Measurements from ENCODE around the gene NTHL1. TPM values are rescaled to one million over a fixed set of nuclear protein-coding genes. Genes with fewer than 3 reads are reported as not detected.

Gene NTHL1
- total RNA-seq, 1 donor from 2014 or later = 12.6 TPM

DNA sequence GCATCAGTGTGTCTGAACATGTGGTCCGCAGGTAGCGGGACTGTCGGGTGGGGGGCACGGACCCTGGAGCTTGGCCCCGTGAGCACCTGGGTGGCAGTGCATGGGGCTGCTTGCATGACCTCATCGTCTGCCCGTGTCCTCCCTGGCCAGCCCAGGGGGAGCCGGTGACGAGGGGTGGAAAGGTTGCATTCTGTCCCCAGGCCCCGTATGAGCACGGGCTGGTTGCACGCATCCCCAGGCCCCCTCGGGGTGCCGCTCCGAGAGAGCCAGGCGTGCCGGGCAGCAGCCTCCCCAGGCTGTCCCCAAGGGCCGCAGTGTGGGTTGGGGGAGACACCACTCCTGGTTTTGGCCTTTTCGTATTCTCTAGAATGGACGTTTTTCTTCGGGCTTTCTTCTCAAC, 30.1 kb upstream of the NTHL1 start:
- no peak overlapping the region for H3K27ac Mint-ChIP-seq (ENCODE audit: unreplicated experiment)
- no peak for DNase-seq (ENCODE audit: low spot score)
- TF ChIP-seq, protein P1, sequence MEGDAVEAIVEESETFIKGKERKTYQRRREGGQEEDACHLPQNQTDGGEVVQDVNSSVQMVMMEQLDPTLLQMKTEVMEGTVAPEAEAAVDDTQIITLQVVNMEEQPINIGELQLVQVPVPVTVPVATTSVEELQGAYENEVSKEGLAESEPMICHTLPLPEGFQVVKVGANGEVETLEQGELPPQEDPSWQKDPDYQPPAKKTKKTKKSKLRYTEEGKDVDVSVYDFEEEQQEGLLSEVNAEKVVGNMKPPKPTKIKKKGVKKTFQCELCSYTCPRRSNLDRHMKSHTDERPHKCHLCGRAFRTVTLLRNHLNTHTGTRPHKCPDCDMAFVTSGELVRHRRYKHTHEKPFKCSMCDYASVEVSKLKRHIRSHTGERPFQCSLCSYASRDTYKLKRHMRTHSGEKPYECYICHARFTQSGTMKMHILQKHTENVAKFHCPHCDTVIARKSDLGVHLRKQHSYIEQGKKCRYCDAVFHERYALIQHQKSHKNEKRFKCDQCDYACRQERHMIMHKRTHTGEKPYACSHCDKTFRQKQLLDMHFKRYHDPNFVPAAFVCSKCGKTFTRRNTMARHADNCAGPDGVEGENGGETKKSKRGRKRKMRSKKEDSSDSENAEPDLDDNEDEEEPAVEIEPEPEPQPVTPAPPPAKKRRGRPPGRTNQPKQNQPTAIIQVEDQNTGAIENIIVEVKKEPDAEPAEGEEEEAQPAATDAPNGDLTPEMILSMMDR (IDR thresholded peaks at IDR 0.05) = no peak

DNA sequence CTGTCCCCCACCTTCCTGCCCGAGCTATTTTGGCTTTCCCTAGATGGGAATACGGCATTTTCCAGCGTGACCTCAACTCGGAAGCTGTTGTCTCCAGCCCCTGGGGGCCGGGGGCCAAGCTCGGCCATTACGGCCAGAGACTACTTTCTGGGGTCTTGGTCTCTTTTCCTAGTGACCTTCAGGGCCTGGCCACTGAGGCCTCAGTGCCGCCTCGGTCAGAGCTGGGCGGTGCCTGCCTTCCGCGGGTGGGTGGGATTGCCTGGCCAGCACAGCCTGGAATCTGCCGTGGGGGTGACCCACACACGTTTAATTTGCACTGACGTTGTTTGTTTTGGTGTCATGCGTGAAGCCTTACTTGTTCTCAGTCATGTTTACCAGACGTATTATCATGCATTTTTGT, 29.4 kb upstream of the NTHL1 start:
- Mint-ChIP-seq H3K9me3 (ENCODE audit: low read depth) (no peaks in the 10 kb centered on the region), H3K27ac (ENCODE audit: unreplicated experiment) (no peak overlapping the region), H3K27me3 (ENCODE audit: low read depth) (no peaks in the 10 kb centered on the region), H3K36me3 (ENCODE audit: low read depth) (peaks cover 12% of the 10 kb centered on the region), H3K4me1 (ENCODE audit: low read depth) (no peaks in the 10 kb centered on the region), H3K4me3 (ENCODE audit: unreplicated experiment) (no peak overlapping the region)
- no peak for DNase-seq (ENCODE audit: low spot score)
- TF ChIP-seq, protein P1 (IDR thresholded peaks at IDR 0.05) = no peak

More for the DNA sequence above, 30.1 kb upstream of the NTHL1 start:
- Mint-ChIP-seq H3K27me3 (ENCODE audit: low read depth) (no peaks in the 10 kb centered on the region), H3K4me1 (ENCODE audit: low read depth) (no peaks in the 10 kb centered on the region), H3K9me3 (ENCODE audit: low read depth) (no peaks in the 10 kb centered on the region), H3K36me3 (ENCODE audit: low read depth) (peaks cover 12% of the 10 kb centered on the region), H3K4me3 (ENCODE audit: unreplicated experiment) (no peak overlapping the region)

DNA sequence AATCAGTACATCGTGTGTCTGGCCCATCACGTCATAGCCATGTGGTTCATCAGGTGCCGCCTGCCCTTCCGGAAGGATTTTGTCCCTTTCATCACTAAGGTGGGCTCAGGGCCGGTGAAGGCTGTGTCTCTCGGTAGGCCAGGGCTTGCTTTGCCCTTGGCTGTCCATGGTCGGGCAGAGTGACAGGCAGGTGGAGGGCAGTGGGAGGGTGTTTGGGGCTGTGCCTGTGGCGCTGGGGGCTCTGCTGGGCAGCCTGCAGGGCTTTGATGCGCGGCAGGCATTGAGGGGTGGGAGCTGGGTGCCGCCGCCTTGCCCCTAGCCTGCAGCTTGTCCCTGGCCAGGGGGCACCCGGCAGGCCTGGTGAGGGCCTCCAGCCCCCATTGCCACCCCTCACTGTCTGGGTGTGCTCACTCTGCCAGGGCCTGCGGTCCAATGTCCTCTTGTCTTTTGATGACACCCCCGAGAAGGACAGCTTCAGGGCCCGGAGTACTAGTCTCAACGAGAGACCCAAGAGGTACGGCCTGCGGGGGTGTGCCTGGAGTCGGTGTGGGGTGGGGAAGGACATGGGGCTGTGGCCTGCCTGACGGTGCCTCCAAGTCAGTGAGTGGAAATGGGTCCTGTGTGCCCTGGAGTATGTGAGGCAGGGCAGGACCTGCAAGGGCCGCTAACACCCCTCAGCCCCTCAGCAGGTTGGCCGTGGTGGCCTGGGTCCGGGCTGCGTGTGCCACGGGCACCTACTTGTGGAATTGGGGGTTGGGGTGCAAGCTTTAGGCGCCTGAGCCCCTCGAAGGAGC, 28.6 kb upstream of the NTHL1 start:
- Mint-ChIP-seq H3K27me3 (ENCODE audit: low read depth) (no peaks in the 10 kb centered on the region), H3K9me3 (ENCODE audit: low read depth) (no peaks in the 10 kb centered on the region), H3K27ac (ENCODE audit: unreplicated experiment) (no peak overlapping the region), H3K36me3 (ENCODE audit: low read depth) (peaks cover 14% of the 10 kb centered on the region), H3K4me3 (ENCODE audit: unreplicated experiment) (no peak overlapping the region), H3K4me1 (ENCODE audit: low read depth) (no peaks in the 10 kb centered on the region)
- DNase-seq (ENCODE audit: low spot score) = no peak
- TF ChIP-seq, protein P1 (IDR thresholded peaks at IDR 0.05) = no peak

DNA sequence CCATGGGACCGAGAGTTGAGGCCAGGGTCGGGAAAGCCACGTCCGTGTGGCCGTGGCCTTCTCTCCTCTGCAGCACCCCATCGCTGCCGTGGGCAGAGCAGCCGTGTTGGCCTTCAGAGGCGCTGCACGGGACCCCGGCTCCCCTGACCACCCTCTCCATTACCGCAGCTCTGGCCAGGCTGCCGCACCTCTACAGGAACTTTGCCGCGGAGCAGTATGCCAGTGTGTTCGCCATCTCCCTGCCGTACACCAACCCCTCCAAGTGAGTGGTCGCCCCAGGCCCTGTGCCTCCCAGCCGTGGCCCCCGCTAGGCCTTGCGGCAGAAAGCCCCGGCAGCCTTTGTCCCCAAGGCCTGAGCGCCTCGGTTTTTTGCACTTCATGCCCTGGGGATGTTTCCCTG, 28.0 kb upstream of the NTHL1 start:
- DNase-seq (ENCODE audit: low spot score) = no peak
- H3K36me3 Mint-ChIP-seq (ENCODE audit: low read depth) = peaks cover 14% of the 10 kb centered on the region
- TF ChIP-seq, protein P1 (IDR thresholded peaks at IDR 0.05) = no peak
- no peaks in the 10 kb centered on the region for H3K27me3 Mint-ChIP-seq (ENCODE audit: low read depth)
- no peak overlapping the region for H3K27ac Mint-ChIP-seq (ENCODE audit: unreplicated experiment)
- H3K4me3 Mint-ChIP-seq (ENCODE audit: unreplicated experiment) = no peak overlapping the region
- no peaks in the 10 kb centered on the region for H3K9me3 Mint-ChIP-seq (ENCODE audit: low read depth)
- H3K4me1 Mint-ChIP-seq (ENCODE audit: low read depth) = no peaks in the 10 kb centered on the region

DNA sequence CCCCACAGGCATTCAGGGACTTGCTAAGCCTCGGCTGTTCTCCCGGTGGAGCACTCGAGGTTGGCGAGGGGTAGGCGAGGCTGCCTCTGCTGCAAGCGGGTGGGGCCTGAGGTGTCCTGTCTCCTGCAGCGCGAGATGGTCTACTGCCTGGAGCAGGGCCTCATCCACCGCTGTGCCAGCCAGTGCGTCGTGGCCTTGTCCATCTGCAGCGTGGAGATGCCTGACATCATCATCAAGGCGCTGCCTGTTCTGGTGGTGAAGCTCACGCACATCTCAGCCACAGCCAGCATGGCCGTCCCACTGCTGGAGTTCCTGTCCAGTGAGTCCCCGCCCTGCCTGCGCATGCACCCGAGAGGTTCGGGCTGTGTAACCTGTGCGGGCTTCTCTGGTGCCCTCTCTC, 26.4 kb upstream of the NTHL1 start:
- TF ChIP-seq, protein P1 (IDR thresholded peaks at IDR 0.05) = no peak
- Mint-ChIP-seq H3K36me3 (ENCODE audit: low read depth) (peaks cover 18% of the 10 kb centered on the region), H3K4me1 (ENCODE audit: low read depth) (no peaks in the 10 kb centered on the region), H3K27me3 (ENCODE audit: low read depth) (no peaks in the 10 kb centered on the region), H3K4me3 (ENCODE audit: unreplicated experiment) (no peak overlapping the region), H3K9me3 (ENCODE audit: low read depth) (no peaks in the 10 kb centered on the region), H3K27ac (ENCODE audit: unreplicated experiment) (no peak overlapping the region)
- no peak for DNase-seq (ENCODE audit: low spot score)

Data from chondrocyte (in vitro differentiated cells).